Breast epithelium (tissue), 3 donors: ENCODE results near the gene RPP25.

ENCODE experiments used
- CTCF ChIP-seq, 3 donors: fragments of 450-650 bp; IDR thresholded peaks; one replicate each; pipeline ENCODE4 v1.5.1; 2016 to 2017; ENCODE audit warnings: antibody characterized with exemption in 3 of 3, mild to moderate bottlenecking in 3 of 3, moderate library complexity in 3 of 3
- POLR2A ChIP-seq: fragments of 450-650 bp; IDR thresholded peaks from one replicate; pipeline ENCODE4 v1.6.1; 2016; ENCODE audit warnings: antibody characterized with exemption, mild to moderate bottlenecking, moderate library complexity
- POLR2AphosphoS5 ChIP-seq, 3 donors: sonication (generic); formaldehyde crosslinking; IDR thresholded peaks; one replicate each; pipeline ENCODE4 v1.6.1; 2017; ENCODE audit warnings: antibody characterized with exemption in 3 of 3

GRCh38 chr15:74906450-74907162 is 50.0 kb downstream of the RPP25 start, which contains the start of gene FAM219B:
- TF ChIP-seq CTCF (IDR thresholded peaks at IDR 0.05) (no peak), POLR2A (peak; percentile 27), POLR2AphosphoS5 (IDR thresholded peaks at IDR 0.05) (peak in 2 of 3 donors; percentile 75 to 85)
